Calu3 (cell line): ENCODE measurements around the gene SYNE1. TPM values are rescaled to one million over a fixed set of nuclear protein-coding genes. Genes with fewer than 3 reads are reported as not detected.

Experiments
- BruUV-seq: library from RNA; stranded (reverse); fragments of 400-500 nt; replicated peaks from 2 replicates; lab custom pipeline; 2021; lab: Mats Ljungman, UMichigan
- CTCF ChIA-PET: fragments of 300-600 bp; sonication (Branson Sonifier 250); formaldehyde crosslinking; loops from one replicate; lab custom pipeline; 2022; ENCODE audit warnings: antibody characterized with exemption; lab: Charles Lee
- DNase-seq: peaks from one replicate; pipeline ENCODE4 v3.0.0; 2022
- H3K27ac Mint-ChIP-seq: one replicate; pipeline ENCODE4 v1.8.0; 2022; ENCODE audit warnings: mixed read lengths; ENCODE audit not compliant: unreplicated experiment
- H3K27me3 Mint-ChIP-seq: one replicate; pipeline ENCODE4 v1.8.0; 2022; ENCODE audit warnings: mixed read lengths; ENCODE audit not compliant: unreplicated experiment
- H3K36me3 Mint-ChIP-seq: one replicate; pipeline ENCODE4 v1.8.0; 2022; ENCODE audit warnings: mild to moderate bottlenecking, moderate library complexity, mixed read lengths; ENCODE audit not compliant: insufficient read depth, unreplicated experiment
- H3K4me1 Mint-ChIP-seq: one replicate; pipeline ENCODE4 v1.8.0; 2022; ENCODE audit warnings: mild to moderate bottlenecking, low read depth, mixed read lengths; ENCODE audit not compliant: unreplicated experiment
- H3K4me3 Mint-ChIP-seq: one replicate; pipeline ENCODE4 v1.8.0; 2022; ENCODE audit warnings: mild to moderate bottlenecking, low read depth, moderate library complexity, mixed read lengths; ENCODE audit not compliant: unreplicated experiment
- H3K9me3 Mint-ChIP-seq: one replicate; pipeline ENCODE4 v1.8.0; 2022; ENCODE audit warnings: low read depth, mixed read lengths; ENCODE audit not compliant: unreplicated experiment
- CTCF ChIP-seq: fragments of 200-600 bp; IDR thresholded peaks from one replicate; pipeline ENCODE4 v1.8.0; 2022; ENCODE audit warnings: antibody characterized with exemption; ENCODE audit not compliant: unreplicated experiment
- intact Hi-C: fragments of 100-400 bp; cut with micrococcal nuclease; formaldehyde crosslinking; loops from one replicate; pipeline ENCODE4 v1.10.0; 2022; ENCODE audit not compliant: unreplicated experiment
- total RNA-seq: library from RNA; stranded (reverse); gene quantifications from 2 replicates; pipeline ENCODE4 v1.2.3, GENCODE V29; 2022

Gene SYNE1
- total RNA-seq, 1 experiment from 2014 or later: 28.1 TPM

- CTCF ChIA-PET: no interaction called here
- H3K27ac Mint-ChIP-seq: no peak overlapping the region
- no peak for DNase-seq
- BruUV-seq: no TSS peak
- no peaks in the 10 kb centered on the region for H3K4me1 Mint-ChIP-seq
- intact Hi-C loops: no loop called here
- no peak overlapping the region for H3K4me3 Mint-ChIP-seq
- H3K9me3 Mint-ChIP-seq: no peaks in the 10 kb centered on the region
- H3K36me3 Mint-ChIP-seq: no peaks in the 10 kb centered on the region
- no peaks in the 10 kb centered on the region for H3K27me3 Mint-ChIP-seq
- no peak for TF ChIP-seq CTCF
Measured at GRCh38 chr6:152509916-152510315, 127.2 kb downstream of the SYNE1 start.

DNA sequence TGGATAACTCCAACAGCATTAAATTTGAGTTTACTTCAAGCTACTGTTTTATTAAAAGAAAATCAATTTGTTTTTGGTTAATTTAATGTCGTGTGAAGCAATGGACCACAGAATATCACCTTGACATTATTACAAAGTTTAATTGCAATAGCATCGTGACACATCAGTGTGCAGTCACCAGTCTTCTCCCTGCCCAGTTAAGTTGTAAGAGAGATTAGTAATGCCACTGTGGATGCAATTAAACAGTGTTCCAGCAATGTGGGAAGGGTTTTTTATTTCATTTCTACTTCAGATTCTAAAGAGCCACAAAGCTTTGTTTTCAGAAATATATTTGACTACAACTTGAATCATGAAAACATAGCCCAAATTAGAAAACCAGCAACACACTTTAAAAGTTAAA, 128.7 kb downstream of the SYNE1 start:
- Mint-ChIP-seq H3K27ac (no peak overlapping the region), H3K4me1 (no peaks in the 10 kb centered on the region), H3K27me3 (no peaks in the 10 kb centered on the region), H3K9me3 (no peaks in the 10 kb centered on the region), H3K4me3 (no peak overlapping the region), H3K36me3 (no peaks in the 10 kb centered on the region)
- CTCF ChIA-PET: no interaction called here
- BruUV-seq: no TSS peak
- DNase-seq: no peak
- intact Hi-C loops: no loop called here
- no peak for TF ChIP-seq CTCF

DNA sequence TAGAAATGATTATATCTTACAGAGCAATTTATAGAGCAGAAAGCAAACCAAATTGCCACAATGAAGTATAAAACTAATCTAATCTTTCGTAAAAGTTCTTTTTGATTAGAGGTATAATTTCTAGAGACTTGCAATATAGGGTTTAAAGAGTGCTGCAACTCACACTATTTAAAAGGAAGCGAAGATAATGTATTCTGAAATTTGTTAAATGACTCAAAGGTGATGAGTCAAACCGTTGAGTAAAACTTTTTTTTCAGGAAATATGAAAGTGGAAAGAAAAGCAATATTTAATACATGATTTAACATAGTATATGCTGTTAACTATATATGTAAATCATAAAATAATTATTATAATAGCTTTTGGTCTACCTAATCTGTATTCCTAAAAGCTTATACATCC, 133.6 kb downstream of the SYNE1 start:
- intact Hi-C loops: no loop called here
- Mint-ChIP-seq H3K27me3 (no peaks in the 10 kb centered on the region), H3K36me3 (no peaks in the 10 kb centered on the region), H3K4me1 (no peaks in the 10 kb centered on the region), H3K27ac (no peak overlapping the region), H3K4me3 (no peak overlapping the region), H3K9me3 (no peaks in the 10 kb centered on the region)
- no TSS peak for BruUV-seq
- CTCF ChIA-PET: no interaction called here
- TF ChIP-seq CTCF: no peak
- DNase-seq: no peak

GRCh38 chr6:152502421-152503188, 134.6 kb downstream of the SYNE1 start:
- no peaks in the 10 kb centered on the region for H3K9me3 Mint-ChIP-seq
- H3K4me3 Mint-ChIP-seq: no peak overlapping the region
- no peaks in the 10 kb centered on the region for H3K4me1 Mint-ChIP-seq
- H3K27me3 Mint-ChIP-seq: no peaks in the 10 kb centered on the region
- H3K27ac Mint-ChIP-seq: no peak overlapping the region
- no peaks in the 10 kb centered on the region for H3K36me3 Mint-ChIP-seq
- CTCF ChIA-PET: no interaction called here
- intact Hi-C loops: no loop called here
- TF ChIP-seq CTCF: no peak
- no TSS peak for BruUV-seq
- no peak for DNase-seq
